SHP77 (cell line): ENCODE measurements around the gene ADGRF4.

Experiments used
- DNase-seq, 2 experiments: peaks; one replicate each; lab custom pipeline; 2025; lab: John Stamatoyannopoulos, UW

ADGRF4 gene

GRCh38 chr6:47681201-47681990 is 17.0 kb upstream of the ADGRF4 start:
- no peak for DNase-seq

DNA sequence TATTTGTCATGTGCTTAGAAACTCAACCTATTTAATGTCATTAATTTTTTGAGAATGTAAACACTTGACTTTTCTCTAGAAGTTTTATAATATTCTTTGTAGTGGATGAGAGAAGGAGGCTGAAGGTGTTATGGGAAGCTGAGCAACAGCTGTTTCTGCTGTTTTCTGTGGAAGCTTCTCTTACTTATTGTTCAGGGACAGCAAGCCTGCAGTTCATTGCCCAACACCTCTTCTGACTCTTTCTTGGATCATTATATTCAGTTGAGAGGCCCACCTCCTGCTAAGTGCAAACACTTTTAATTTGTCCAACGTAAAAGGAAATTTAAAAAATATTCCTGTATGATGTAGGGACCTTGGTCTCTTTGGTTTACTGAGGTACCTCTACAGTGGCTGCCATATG is 12.0 kb upstream of the ADGRF4 start:
- no peak for DNase-seq

GRCh38 chr6:47687432-47687831 is 10.9 kb upstream of the ADGRF4 start:
- no peak for DNase-seq

- no peak for DNase-seq
These were observed 8.2 kb upstream of the ADGRF4 start for GRCh38 chr6:47690214-47690613.

DNA sequence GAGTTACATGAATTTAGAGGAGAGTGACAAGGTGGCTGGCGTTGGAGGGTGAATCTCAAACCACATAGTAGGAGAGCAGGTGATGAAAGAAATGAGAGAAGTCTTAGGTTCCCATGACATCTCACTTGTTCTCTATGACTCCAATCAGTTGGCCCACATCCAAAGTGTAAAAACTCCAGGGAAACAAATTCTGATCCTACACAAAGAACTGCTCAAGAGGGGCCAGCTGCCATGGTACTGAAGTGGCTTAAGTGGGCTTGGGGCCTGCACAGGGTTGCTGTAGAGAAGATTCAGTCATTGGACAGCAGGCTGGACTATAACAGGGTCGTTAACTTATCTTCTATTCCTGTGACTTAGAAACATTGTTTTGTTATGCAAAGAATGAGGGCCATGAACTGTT is 7.6 kb upstream of the ADGRF4 start:
- DNase-seq, result no peak

DNA sequence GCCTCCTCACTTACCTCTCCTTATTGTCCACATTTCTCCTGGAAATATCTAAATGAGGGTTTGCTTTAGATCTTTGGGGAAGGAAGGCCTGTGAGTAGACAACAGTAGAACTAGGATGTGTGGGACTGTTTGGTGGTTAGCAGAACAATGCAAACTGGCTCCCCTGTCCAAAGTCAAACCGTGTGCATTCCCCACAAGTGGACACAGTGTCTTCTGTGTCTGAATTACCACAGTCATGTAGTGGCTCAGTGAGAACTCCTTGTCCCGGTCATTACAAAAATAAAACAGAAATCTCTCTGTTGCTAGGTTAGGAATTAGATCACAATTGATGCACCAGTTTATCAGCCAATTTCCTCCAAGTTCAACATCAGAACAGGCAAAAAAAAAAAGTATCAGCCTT is 455 bp upstream of the ADGRF4 start:
- no peak for DNase-seq

DNA sequence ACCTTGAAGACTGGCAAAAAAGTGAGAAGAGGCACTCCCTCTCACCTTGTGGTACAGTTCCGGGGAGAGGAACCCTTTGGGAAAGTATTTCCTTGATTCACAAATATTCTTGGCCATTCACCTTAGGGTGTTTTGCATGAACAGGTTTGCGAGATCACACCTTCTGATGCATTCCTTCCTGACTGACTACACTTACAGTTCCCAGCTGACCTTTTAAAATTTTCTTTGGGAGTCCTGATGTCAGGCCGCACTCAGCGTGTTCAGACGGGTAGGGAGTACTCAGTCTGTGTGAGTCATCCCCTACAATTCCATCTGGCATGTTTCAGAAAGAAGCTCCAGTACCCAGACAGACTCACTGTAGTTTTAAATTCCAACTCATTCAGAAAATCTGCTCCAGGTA is 1.7 kb downstream of the ADGRF4 start:
- no peak for DNase-seq

GRCh38 chr6:47700596-47700995 is 2.2 kb downstream of the ADGRF4 start:
- no peak for DNase-seq

- no peak for DNase-seq
These were observed 3.0 kb downstream of the ADGRF4 start for GRCh38 chr6:47701363-47701762.

GRCh38 chr6:47709160-47709559 is 10.8 kb downstream of the ADGRF4 start:
- no peak for DNase-seq

DNA sequence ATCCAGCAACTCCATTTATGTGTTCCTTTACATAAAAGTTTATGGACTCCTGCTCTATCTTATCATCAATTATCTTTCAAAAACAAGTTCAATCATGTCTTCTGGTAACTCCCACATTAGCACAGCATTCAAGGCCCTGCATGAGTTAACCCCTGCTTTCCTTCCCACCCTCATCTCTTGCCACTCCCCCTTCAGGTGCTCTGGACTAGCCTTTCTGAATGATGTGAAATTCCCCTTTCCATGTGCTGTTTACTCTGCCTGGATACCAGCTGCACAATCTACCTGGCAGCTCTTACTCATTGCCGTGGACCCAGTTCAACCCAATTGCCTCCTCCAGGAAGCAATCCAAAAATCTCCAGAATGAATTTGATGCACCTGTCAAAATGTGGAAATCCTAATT is 11.9 kb downstream of the ADGRF4 start:
- DNase-seq, result no peak

DNA sequence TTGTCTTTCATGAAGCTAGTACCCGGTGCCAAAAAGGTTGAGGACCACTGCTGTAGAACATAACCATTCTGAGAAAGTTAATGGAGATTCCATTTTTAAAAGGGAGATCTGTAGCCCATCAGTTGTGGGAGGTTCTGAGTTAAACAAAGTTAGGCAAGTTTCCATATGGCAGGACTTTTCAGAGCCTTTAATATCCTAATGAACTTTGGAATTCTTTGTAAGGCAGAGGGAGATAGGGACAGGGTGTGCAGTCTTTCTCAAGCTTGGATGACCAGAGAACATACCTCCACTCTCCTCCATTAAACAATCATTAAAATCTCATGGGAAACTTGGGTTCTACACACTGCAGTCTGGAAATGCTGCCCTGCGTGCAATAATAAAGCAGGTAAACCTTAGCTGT is 14.8 kb downstream of the ADGRF4 start:
- no peak for DNase-seq

- DNase-seq, result no peak
These were observed 16.4 kb downstream of the ADGRF4 start for GRCh38 chr6:47714802-47715201.

- no peak for DNase-seq
These were observed 17.4 kb downstream of the ADGRF4 start for GRCh38 chr6:47715782-47716181.

GRCh38 chr6:47716207-47716606 is 17.8 kb downstream of the ADGRF4 start:
- DNase-seq, result no peak

- DNase-seq, result no peak
These were observed 20.2 kb downstream of the ADGRF4 start for GRCh38 chr6:47718571-47718970.

DNA sequence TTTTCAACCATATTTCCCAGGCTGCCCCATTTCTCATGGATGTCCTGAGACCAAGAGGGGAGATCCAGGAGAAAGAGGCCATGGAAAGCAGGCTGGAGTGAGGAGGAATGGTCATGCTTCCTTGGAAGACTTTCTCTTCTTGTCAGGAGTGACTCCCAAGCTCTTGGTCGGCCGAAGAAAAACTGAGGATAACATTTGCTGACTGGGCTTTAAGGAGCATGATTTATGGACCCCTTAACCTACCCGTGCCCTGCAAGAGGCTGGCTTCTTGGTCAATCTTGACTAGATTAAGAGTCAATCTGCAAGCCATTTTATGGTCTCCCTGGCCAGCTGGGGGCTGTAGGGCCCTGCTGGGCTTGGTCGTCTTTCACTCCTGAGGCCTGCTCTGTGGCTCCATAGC is 22.8 kb downstream of the ADGRF4 start:
- DNase-seq, result no peak

GRCh38 chr6:47722194-47722593 is 23.8 kb downstream of the ADGRF4 start:
- DNase-seq, result no peak

- no peak for DNase-seq
These were observed 25.9 kb downstream of the ADGRF4 start for GRCh38 chr6:47724300-47724699.

- DNase-seq, result no peak
These were observed 29.0 kb downstream of the ADGRF4 start for GRCh38 chr6:47727391-47727790.

- DNase-seq, result no peak
These were observed 30.6 kb downstream of the ADGRF4 start for GRCh38 chr6:47729019-47729418.

DNA sequence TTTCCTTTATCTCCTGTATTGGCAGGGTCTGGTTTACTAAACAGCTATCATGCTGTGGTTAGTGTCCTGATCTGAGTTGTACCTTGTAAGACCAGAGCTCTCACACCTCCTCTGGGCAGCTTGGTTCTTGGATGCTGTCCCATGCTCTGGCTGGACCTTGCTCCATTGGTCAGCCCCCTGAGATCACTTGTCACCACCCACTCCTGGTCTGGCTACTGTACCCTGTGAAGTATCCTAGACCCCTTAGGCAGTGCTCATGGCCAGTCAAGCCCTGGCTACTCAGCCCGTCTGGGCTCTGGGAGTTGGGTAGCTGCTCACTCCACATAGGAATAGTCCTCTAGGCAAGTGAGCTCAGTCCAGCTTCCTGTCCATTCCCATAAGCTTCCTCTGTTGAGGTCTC is 31.1 kb downstream of the ADGRF4 start:
- DNase-seq, result no peak

DNA sequence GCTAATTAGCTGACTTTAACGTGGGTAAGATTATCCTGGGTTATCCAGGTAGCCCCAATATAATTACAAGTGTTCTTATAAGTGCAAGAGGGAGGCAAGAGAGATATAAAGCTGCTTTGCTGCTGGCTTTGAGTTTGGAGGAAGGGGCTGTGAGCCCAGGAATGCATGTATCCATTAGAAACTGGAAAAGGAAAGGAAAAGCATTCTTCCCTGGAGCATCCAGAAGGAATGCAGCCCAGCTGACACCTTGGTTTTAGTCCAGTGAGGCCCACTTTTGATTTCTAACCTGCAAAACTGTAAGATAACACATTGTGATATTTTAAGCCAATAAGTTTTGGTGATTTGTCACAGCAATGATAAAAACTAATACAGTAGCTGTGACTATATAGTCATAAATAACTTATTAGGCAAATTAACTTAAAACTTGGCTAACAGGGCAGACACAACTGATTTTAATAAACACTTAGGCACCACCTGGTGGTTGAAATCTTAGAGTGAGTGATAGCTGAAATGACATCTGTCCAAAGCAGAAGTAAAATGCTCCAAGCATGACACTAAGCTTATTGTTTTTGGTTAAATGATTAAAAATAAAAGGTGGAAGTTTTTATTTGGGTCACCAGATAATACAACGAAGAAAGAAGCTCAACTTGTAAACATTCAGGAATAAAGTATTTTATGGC is 35.6 kb downstream of the ADGRF4 start:
- DNase-seq, result peak in 1 of 2 experiments; percentile 16
